ENCODE measurements around the gene CENPE.

GRCh38 chr4:103100691-103101090, 97.5 kb downstream of the CENPE start:
- no peak for TF ChIP-seq CREB1 (IDR thresholded peaks at IDR 0.05)
- TF ChIP-seq MAFK (IDR thresholded peaks at IDR 0.05; ENCODE audit: low read depth, low read length) = no peak
- no peak for TF ChIP-seq CTCF (IDR thresholded peaks at IDR 0.05; ENCODE audit: control extremely low read depth in 1 of 3, insufficient read depth in 1 of 3, low read depth in 1 of 3, low read length in 3 of 3)
- no peak for TF ChIP-seq EP300 (IDR thresholded peaks at IDR 0.05; ENCODE audit: borderline replicate concordance in 1 of 2, low read depth in 2 of 2, low read length in 2 of 2)
- TF ChIP-seq HDAC2 (IDR thresholded peaks at IDR 0.05; ENCODE audit: borderline replicate concordance in 1 of 2, low read depth in 2 of 2, low read length in 2 of 2) = no peak
- TF ChIP-seq SIN3A (conservative IDR thresholded peaks at IDR 0.05 in 1 of 2, IDR thresholded peaks at IDR 0.05 in 1 of 2; ENCODE audit: low read depth in 1 of 2, low read length in 2 of 2) = no peak
- TF ChIP-seq SRF (IDR thresholded peaks at IDR 0.05; ENCODE audit: low read depth, low read length) = no peak
- TF ChIP-seq TAF1 (IDR thresholded peaks at IDR 0.05; ENCODE audit: low read depth, low read length) = no peak
- TF ChIP-seq POLR2A (IDR thresholded peaks at IDR 0.05; ENCODE audit: control extremely low read depth in 1 of 2, low read depth in 2 of 2, low read length in 2 of 2) = no peak
- TF ChIP-seq CEBPB (IDR thresholded peaks at IDR 0.05; ENCODE audit: low read depth, low read length) = no peak
- TF ChIP-seq NANOG (IDR thresholded peaks at IDR 0.05; ENCODE audit: insufficient read depth, low read depth, low read length, poor library complexity, severe bottlenecking) = no peak
- no peak for TF ChIP-seq EZH2 (IDR thresholded peaks at IDR 0.05; ENCODE audit: low read depth, low read length, severe bottlenecking)
- TF ChIP-seq RNF2 (IDR thresholded peaks at IDR 0.05; ENCODE audit: borderline replicate concordance, low read depth, low read length, missing control alignments, poor library complexity, severe bottlenecking) = no peak
- no peak for TF ChIP-seq TBP (IDR thresholded peaks at IDR 0.05; ENCODE audit: low read depth, low read length)

All from H1 (cell line).